ENCODE measurements around the gene PLCD3.

Gene PLCD3

GRCh38 chr17:45098869-45099616, 33.3 kb downstream of the PLCD3 start:
- peak; percentile 59 for DNase-seq

GRCh38 chr17:45098081-45098868, 34.0 kb downstream of the PLCD3 start:
- no peak for DNase-seq

- DNase-seq = no peak
Observed at GRCh38 chr17:45096926-45097325, 35.4 kb downstream of the PLCD3 start.

- DNase-seq = peak; percentile 43
Observed at GRCh38 chr17:45096141-45096540, 36.2 kb downstream of the PLCD3 start.

GRCh38 chr17:45093444-45094110, 38.7 kb downstream of the PLCD3 start:
- DNase-seq = no peak

- DNase-seq = peak; percentile 98
Observed at GRCh38 chr17:45092911-45093430, 39.3 kb downstream of the PLCD3 start.

GRCh38 chr17:45091778-45092425, 40.4 kb downstream of the PLCD3 start:
- peak; percentile 53 for DNase-seq

GRCh38 chr17:45090711-45091110, 41.6 kb downstream of the PLCD3 start:
- DNase-seq = no peak

- no peak for DNase-seq
Observed at GRCh38 chr17:45088741-45089140, 43.6 kb downstream of the PLCD3 start.

GRCh38 chr17:45087978-45088377, 44.3 kb downstream of the PLCD3 start:
- no peak for DNase-seq

GRCh38 chr17:45087504-45087975, 44.8 kb downstream of the PLCD3 start:
- no peak for DNase-seq

- DNase-seq = no peak
Observed at GRCh38 chr17:45086865-45087503, 45.3 kb downstream of the PLCD3 start.

- DNase-seq = no peak
Observed at GRCh38 chr17:45086391-45086790, 45.9 kb downstream of the PLCD3 start.

GRCh38 chr17:45081047-45081703, 51.1 kb downstream of the PLCD3 start:
- no peak for DNase-seq

GRCh38 chr17:45077643-45078042, 54.7 kb downstream of the PLCD3 start:
- DNase-seq = no peak

- DNase-seq = peak; percentile 77
Observed at GRCh38 chr17:45073414-45074070, 58.8 kb downstream of the PLCD3 start.

- no peak for DNase-seq
Observed at GRCh38 chr17:45070809-45071208, 61.5 kb downstream of the PLCD3 start.

- no peak for DNase-seq
Observed at GRCh38 chr17:45070001-45070400, 62.3 kb downstream of the PLCD3 start.

- DNase-seq = no peak
Observed at GRCh38 chr17:45067637-45068036, 64.7 kb downstream of the PLCD3 start.

- DNase-seq = no peak
Observed at GRCh38 chr17:45063198-45063597, 69.1 kb downstream of the PLCD3 start.

GRCh38 chr17:45061606-45062205, 70.6 kb downstream of the PLCD3 start:
- no peak for DNase-seq

All from HCEC 1CT (cell line).